Fibroblast of pulmonary artery (primary cell): ENCODE data around the gene NABP2.

Source experiments
- DNase-seq: peaks from one replicate; pipeline ENCODE4 v3.0.0-alpha.2; 2010; ENCODE audit warnings: low read depth
- H3K4me3 ChIP-seq: replicated peaks from 2 replicates; pipeline ENCODE4 v1.5.1; 2011; ENCODE audit warnings: low read depth, mild to moderate bottlenecking, control low read depth, low read length, moderate library complexity
- CTCF ChIP-seq: IDR thresholded peaks from 2 replicates; pipeline ENCODE4 v1.5.1; 2011; ENCODE audit warnings: mild to moderate bottlenecking, control low read depth, low read length, inconsistent platforms; ENCODE audit errors: missing control alignments

Gene NABP2

GRCh38 chr12:56274299-56274698 is 50.2 kb downstream of the NABP2 start:
- H3K4me3 ChIP-seq, result no peak overlapping the region
- TF ChIP-seq CTCF, result no peak
- DNase-seq, result no peak

GRCh38 chr12:56278905-56279304 is 54.8 kb downstream of the NABP2 start:
- no peak for TF ChIP-seq CTCF
- DNase-seq, result no peak
- no peak overlapping the region for H3K4me3 ChIP-seq
